Breast epithelium (tissue), 4 donors: ENCODE data around the gene MAPK8. TPM values are rescaled to one million over a fixed set of nuclear protein-coding genes. Genes with fewer than 3 reads are reported as not detected.

Experiments
- DNase-seq, 2 donors: peaks; one replicate each; pipeline ENCODE4 v3.0.0-alpha.2; 2019; ENCODE audit warnings: low spot score in 2 of 2
- H3K27ac ChIP-seq, 2 donors: fragments of 200-600 bp; sonication (generic) in 1 of 2; one replicate each; pipeline ENCODE4 v1.5.1; 2016 to 2019; ENCODE audit warnings: mild to moderate bottlenecking in 1 of 2
- H3K27me3 ChIP-seq, 2 donors: fragments of 200-600 bp; sonication (generic) in 1 of 2; one replicate each; pipeline versions ENCODE4 v1.5.1 to v1.6.0; 2017 to 2019; ENCODE audit warnings: control low read depth in 1 of 2, mild to moderate bottlenecking in 1 of 2
- H3K36me3 ChIP-seq: fragments of 200-600 bp; one replicate; pipeline ENCODE4 v1.5.1; 2019
- H3K4me1 ChIP-seq, 2 donors: fragments of 200-600 bp; sonication (generic); one replicate each; pipeline ENCODE4 v1.5.1; 2016 to 2019; ENCODE audit warnings: control low read depth in 1 of 2
- H3K4me3 ChIP-seq, 3 donors: fragments of 200-600 bp; sonication (generic); 1 replicate in 2 of 3; 2 replicates in 1 of 3; pipeline ENCODE4 v1.5.1; 2016 to 2019; ENCODE audit warnings: mild to moderate bottlenecking in 3 of 3, moderate library complexity in 2 of 3
- H3K9me3 ChIP-seq, 2 donors: fragments of 200-600 bp; sonication (generic) in 1 of 2; one replicate each; pipeline ENCODE4 v1.5.1; 2016 to 2019; ENCODE audit warnings: control low read depth in 1 of 2
- POLR2A ChIP-seq: fragments of 450-650 bp; IDR thresholded peaks from one replicate; pipeline ENCODE4 v1.6.1; 2016; ENCODE audit warnings: antibody characterized with exemption, mild to moderate bottlenecking, moderate library complexity
- POLR2AphosphoS5 ChIP-seq, 3 donors: sonication (generic); formaldehyde crosslinking; IDR thresholded peaks; one replicate each; pipeline ENCODE4 v1.6.1; 2017; ENCODE audit warnings: antibody characterized with exemption in 3 of 3
- intact Hi-C: fragments of 100-400 bp; cut with DNase I; formaldehyde crosslinking; loops from one replicate; pipeline ENCODE4 v1.15.1; 2023; ENCODE audit warnings: low total_unique reads
- total RNA-seq, 3 donors: library from RNA; depleted of rRNA; stranded (reverse); fragments of >200 nt; gene quantifications; one replicate each; pipeline ENCODE4 v1.1.0, GENCODE V29; 2016
- TF ChIP-seq, protein P1 (sequence below), 3 donors: fragments of 450-650 bp; IDR thresholded peaks; one replicate each; pipeline ENCODE4 v1.5.1; 2016 to 2017; ENCODE audit warnings: antibody characterized with exemption in 3 of 3, mild to moderate bottlenecking in 3 of 3, moderate library complexity in 3 of 3

Gene MAPK8
- total RNA-seq, 3 donors from 2014 or later = 52.5 to 108 (median 74.1) TPM

GRCh38 chr10:48439031-48439430, 132.6 kb downstream of the MAPK8 start:
- Histone ChIP-seq H3K4me1 (no peaks in the 10 kb centered on the region), H3K9me3 (no peaks in the 10 kb centered on the region), H3K27ac (no peak overlapping the region), H3K4me3 (no peak overlapping the region), H3K36me3 (no peaks in the 10 kb centered on the region), H3K27me3 (no peaks in the 10 kb centered on the region)
- intact Hi-C loops = no loop called here
- DNase-seq = no peak
- TF ChIP-seq POLR2AphosphoS5 (IDR thresholded peaks at IDR 0.05) = no peak
- TF ChIP-seq, protein P1, sequence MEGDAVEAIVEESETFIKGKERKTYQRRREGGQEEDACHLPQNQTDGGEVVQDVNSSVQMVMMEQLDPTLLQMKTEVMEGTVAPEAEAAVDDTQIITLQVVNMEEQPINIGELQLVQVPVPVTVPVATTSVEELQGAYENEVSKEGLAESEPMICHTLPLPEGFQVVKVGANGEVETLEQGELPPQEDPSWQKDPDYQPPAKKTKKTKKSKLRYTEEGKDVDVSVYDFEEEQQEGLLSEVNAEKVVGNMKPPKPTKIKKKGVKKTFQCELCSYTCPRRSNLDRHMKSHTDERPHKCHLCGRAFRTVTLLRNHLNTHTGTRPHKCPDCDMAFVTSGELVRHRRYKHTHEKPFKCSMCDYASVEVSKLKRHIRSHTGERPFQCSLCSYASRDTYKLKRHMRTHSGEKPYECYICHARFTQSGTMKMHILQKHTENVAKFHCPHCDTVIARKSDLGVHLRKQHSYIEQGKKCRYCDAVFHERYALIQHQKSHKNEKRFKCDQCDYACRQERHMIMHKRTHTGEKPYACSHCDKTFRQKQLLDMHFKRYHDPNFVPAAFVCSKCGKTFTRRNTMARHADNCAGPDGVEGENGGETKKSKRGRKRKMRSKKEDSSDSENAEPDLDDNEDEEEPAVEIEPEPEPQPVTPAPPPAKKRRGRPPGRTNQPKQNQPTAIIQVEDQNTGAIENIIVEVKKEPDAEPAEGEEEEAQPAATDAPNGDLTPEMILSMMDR (IDR thresholded peaks at IDR 0.05) = no peak
- no peak for TF ChIP-seq POLR2A

DNA sequence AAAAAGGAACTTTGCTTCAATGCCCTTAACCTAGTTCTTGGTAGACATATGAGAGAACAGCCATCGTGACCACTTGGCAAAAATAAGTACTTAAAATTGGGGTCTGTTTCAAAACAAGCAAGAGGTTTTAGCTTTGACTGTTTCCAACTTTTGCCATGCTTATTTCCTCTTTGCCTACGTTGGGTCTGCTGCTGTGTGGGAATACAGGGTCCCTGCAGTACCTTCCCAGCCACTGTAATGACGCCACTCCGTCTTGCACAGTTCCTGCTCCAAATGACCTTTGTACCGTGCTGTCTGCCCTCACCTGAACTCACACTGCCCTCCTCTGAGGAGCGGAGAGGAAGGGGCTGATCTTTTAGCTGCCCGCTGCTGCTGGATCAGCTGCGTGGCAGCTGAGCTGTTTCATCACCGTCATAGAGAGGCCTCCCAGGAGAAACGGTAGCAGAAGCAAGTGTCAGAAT, 133.1 kb downstream of the MAPK8 start:
- intact Hi-C loops = loop anchor here (5.0 kb wide), 1 partner anchor 718 kb away; no protein-coding TSS in a partner anchor
- Histone ChIP-seq H3K27me3 (no peaks in the 10 kb centered on the region), H3K4me3 (no peak overlapping the region), H3K27ac (no peak overlapping the region), H3K9me3 (no peaks in the 10 kb centered on the region), H3K36me3 (no peaks in the 10 kb centered on the region), H3K4me1 (no peaks in the 10 kb centered on the region)
- no peak for DNase-seq
- TF ChIP-seq POLR2AphosphoS5 (IDR thresholded peaks at IDR 0.05) = no peak

GRCh38 chr10:48440771-48441170, 134.3 kb downstream of the MAPK8 start:
- H3K27me3 ChIP-seq = no peaks in the 10 kb centered on the region
- no peaks in the 10 kb centered on the region for H3K36me3 ChIP-seq
- H3K4me3 ChIP-seq = no peak overlapping the region
- no peak for DNase-seq
- H3K27ac ChIP-seq = no peak overlapping the region
- TF ChIP-seq POLR2A = no peak
- TF ChIP-seq, protein P1 (IDR thresholded peaks at IDR 0.05) = no peak
- TF ChIP-seq POLR2AphosphoS5 (IDR thresholded peaks at IDR 0.05) = no peak
- no peaks in the 10 kb centered on the region for H3K4me1 ChIP-seq
- H3K9me3 ChIP-seq = no peaks in the 10 kb centered on the region
- intact Hi-C loops = loop anchor here (5.0 kb wide), 1 partner anchor 717 kb away; no protein-coding TSS in a partner anchor

- TF ChIP-seq, protein P1 (IDR thresholded peaks at IDR 0.05) = no peak
- TF ChIP-seq POLR2AphosphoS5 (IDR thresholded peaks at IDR 0.05) (no peak), POLR2A (no peak)
- intact Hi-C loops = loop anchor here (5.0 kb wide), 1 partner anchor 715 kb away; no protein-coding TSS in a partner anchor
- Histone ChIP-seq H3K36me3 (no peaks in the 10 kb centered on the region), H3K4me1 (no peaks in the 10 kb centered on the region), H3K9me3 (no peaks in the 10 kb centered on the region), H3K4me3 (no peak overlapping the region), H3K27ac (no peak overlapping the region), H3K27me3 (no peaks in the 10 kb centered on the region)
- no peak for DNase-seq
These were observed 135.8 kb downstream of the MAPK8 start for GRCh38 chr10:48442090-48442808.

DNA sequence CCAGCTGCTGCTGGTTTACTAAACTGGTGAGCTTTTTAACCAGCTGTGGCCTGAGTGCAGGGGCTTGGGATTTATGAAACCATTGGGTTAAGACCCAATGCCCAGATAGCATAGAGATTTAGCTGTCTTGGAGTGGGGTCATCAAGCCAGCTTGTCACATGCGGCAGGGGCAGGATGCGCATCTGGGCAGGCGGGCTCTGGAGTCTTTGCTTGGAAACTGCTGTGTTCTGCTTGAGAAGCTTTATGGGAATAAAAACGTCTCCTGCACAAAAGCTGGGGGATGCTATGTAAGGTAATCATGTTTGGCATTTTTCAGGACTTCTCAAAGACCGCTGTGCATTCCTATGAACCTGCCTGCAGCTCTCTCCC, 136.3 kb downstream of the MAPK8 start:
- Histone ChIP-seq H3K36me3 (no peaks in the 10 kb centered on the region), H3K9me3 (no peaks in the 10 kb centered on the region), H3K4me3 (no peak overlapping the region), H3K27me3 (no peaks in the 10 kb centered on the region), H3K4me1 (no peaks in the 10 kb centered on the region), H3K27ac (no peak overlapping the region)
- intact Hi-C loops = loop anchor here (5.0 kb wide), 1 partner anchor 715 kb away; no protein-coding TSS in a partner anchor
- DNase-seq = no peak
- TF ChIP-seq, protein P1 (IDR thresholded peaks at IDR 0.05) = no peak
- TF ChIP-seq POLR2AphosphoS5 (IDR thresholded peaks at IDR 0.05) (no peak), POLR2A (no peak)
